ENCODE measurements around the gene ADCK2. TPM values are rescaled to one million over a fixed set of nuclear protein-coding genes. Genes with fewer than 3 reads are reported as not detected.
"Not testable (repeated sequence)": the region's sequence is repeated elsewhere in the genome, so short reads cannot be mapped to it uniquely, and the experiment has no call there.

ADCK2 gene
- total RNA-seq, 1 experiment from 2014 or later = 7.5 TPM

DNA sequence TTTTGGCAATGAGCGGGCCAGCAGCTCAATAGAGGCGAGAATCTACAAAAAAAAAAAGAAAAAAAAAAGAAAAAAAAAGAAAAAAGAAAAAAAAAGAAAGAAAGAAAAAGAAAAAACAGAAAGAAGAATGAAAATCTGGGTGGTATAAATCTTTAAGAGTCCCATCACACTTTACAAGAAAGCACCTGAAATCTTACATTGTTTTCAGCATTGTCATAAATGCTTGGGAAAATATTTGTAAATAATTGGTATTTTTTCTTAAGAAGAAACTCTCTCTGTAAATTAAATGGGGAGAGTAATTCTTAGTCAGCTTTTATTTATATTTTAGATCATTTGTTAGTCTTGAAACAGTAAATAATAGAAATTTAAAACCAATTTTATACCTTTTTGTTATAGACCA lies 62.0 kb downstream of the ADCK2 start:
- ChIA-PET POLR2A (ENCODE audit: low non-redundant PET) (no interaction called here), CTCF (no interaction called here)
- no peak for DNase-seq (ENCODE audit: low spot score)
- no peaks in the 10 kb centered on the region for H3K27me3 ChIP-seq (replicated peaks; ENCODE audit: insufficient read depth, low read depth, low read length, poor library complexity)
- no TSS peak for BruUV-seq (replicated peaks)
- H3K36me3 ChIP-seq (ENCODE audit: insufficient read depth, low read length, poor library complexity, severe bottlenecking) = peaks cover 10% of the 10 kb centered on the region
- intact Hi-C loops (cut with micrococcal nuclease; ENCODE audit: unreplicated experiment) = no loop called here
- no peaks in the 10 kb centered on the region for H3K4me1 ChIP-seq (ENCODE audit: insufficient read depth, low read length, poor library complexity, severe bottlenecking)
- no peaks in the 10 kb centered on the region for H3K9me3 ChIP-seq (ENCODE audit: low read depth, low read length, poor library complexity, severe bottlenecking)
- no peak overlapping the region for H3K27ac ChIP-seq (ENCODE audit: low read depth, low read length, poor library complexity, severe bottlenecking)
- H3K4me3 ChIP-seq (ENCODE audit: low read depth, low read length, poor library complexity, severe bottlenecking) = no peak overlapping the region
- TF ChIP-seq, protein P1, sequence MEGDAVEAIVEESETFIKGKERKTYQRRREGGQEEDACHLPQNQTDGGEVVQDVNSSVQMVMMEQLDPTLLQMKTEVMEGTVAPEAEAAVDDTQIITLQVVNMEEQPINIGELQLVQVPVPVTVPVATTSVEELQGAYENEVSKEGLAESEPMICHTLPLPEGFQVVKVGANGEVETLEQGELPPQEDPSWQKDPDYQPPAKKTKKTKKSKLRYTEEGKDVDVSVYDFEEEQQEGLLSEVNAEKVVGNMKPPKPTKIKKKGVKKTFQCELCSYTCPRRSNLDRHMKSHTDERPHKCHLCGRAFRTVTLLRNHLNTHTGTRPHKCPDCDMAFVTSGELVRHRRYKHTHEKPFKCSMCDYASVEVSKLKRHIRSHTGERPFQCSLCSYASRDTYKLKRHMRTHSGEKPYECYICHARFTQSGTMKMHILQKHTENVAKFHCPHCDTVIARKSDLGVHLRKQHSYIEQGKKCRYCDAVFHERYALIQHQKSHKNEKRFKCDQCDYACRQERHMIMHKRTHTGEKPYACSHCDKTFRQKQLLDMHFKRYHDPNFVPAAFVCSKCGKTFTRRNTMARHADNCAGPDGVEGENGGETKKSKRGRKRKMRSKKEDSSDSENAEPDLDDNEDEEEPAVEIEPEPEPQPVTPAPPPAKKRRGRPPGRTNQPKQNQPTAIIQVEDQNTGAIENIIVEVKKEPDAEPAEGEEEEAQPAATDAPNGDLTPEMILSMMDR (conservative IDR thresholded peaks at IDR 0.05; ENCODE audit: low read depth, low read length) = no peak
- no peak for TF ChIP-seq EZH2 (IDR thresholded peaks at IDR 0.05; ENCODE audit: borderline replicate concordance, low read depth, low read length, poor library complexity, severe bottlenecking)

DNA sequence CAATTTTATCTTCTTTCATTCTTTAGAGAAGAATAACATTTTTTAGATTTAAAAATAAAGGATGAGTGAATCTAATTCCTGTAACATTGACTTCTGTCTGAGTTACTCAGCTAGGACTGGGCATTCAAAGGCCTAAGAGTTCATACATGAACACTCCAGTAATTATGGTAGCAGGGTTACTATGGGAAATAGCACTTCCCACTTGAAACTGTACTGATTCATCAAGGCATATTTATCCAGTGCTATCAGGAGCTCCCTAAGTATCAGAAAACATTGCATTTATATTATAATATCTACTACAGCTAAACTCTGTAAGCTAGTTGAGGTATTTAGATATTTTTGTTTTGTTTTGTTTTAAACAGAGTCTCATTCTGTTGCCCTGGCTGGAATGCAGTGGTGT lies 65.5 kb downstream of the ADCK2 start:
- Histone ChIP-seq H3K4me1 (ENCODE audit: insufficient read depth, low read length, poor library complexity, severe bottlenecking) (no peaks in the 10 kb centered on the region), H3K9me3 (ENCODE audit: low read depth, low read length, poor library complexity, severe bottlenecking) (no peaks in the 10 kb centered on the region), H3K27me3 (replicated peaks; ENCODE audit: insufficient read depth, low read depth, low read length, poor library complexity) (no peaks in the 10 kb centered on the region), H3K36me3 (ENCODE audit: insufficient read depth, low read length, poor library complexity, severe bottlenecking) (peaks cover 11% of the 10 kb centered on the region), H3K27ac (ENCODE audit: low read depth, low read length, poor library complexity, severe bottlenecking) (no peak overlapping the region), H3K4me3 (ENCODE audit: low read depth, low read length, poor library complexity, severe bottlenecking) (no peak overlapping the region)
- DNase-seq (ENCODE audit: low spot score) = no peak
- ChIA-PET POLR2A (ENCODE audit: low non-redundant PET) (no interaction called here), CTCF (no interaction called here)
- intact Hi-C loops (cut with micrococcal nuclease; ENCODE audit: unreplicated experiment) = no loop called here
- TF ChIP-seq EZH2 (IDR thresholded peaks at IDR 0.05; ENCODE audit: borderline replicate concordance, low read depth, low read length, poor library complexity, severe bottlenecking) = no peak
- TF ChIP-seq, protein P1 (conservative IDR thresholded peaks at IDR 0.05; ENCODE audit: low read depth, low read length) = no peak
- BruUV-seq (replicated peaks) = no TSS peak

DNA sequence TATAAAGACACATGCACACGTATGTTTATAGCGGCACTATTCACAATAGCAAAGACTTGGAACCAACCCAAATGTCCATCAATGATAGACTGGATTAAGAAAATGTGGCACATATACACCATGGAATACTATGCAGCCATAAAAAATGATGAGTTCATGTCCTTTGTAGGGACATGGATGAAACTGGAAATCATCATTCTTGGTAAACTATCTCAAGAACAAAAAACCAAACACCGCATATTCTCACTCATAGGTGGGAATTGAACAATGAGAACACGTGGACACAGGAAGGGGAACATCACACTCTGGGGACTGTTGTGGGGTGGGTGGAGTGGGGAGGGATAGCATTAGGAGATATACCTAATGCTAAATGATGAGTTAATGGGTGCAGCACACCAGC lies 70.5 kb downstream of the ADCK2 start:
- H3K4me3 ChIP-seq (ENCODE audit: low read depth, low read length, poor library complexity, severe bottlenecking); H3K4me1 ChIP-seq (ENCODE audit: insufficient read depth, low read length, poor library complexity, severe bottlenecking); DNase-seq (ENCODE audit: low spot score); intact Hi-C loops (cut with micrococcal nuclease; ENCODE audit: unreplicated experiment); H3K27me3 ChIP-seq (replicated peaks; ENCODE audit: insufficient read depth, low read depth, low read length, poor library complexity); CTCF ChIA-PET; BruUV-seq (replicated peaks); H3K9me3 ChIP-seq (ENCODE audit: low read depth, low read length, poor library complexity, severe bottlenecking); POLR2A ChIA-PET (ENCODE audit: low non-redundant PET); H3K27ac ChIP-seq (ENCODE audit: low read depth, low read length, poor library complexity, severe bottlenecking): not testable (repeated sequence)
- H3K36me3 ChIP-seq (ENCODE audit: insufficient read depth, low read length, poor library complexity, severe bottlenecking) = peaks cover 13% of the 10 kb centered on the region

DNA sequence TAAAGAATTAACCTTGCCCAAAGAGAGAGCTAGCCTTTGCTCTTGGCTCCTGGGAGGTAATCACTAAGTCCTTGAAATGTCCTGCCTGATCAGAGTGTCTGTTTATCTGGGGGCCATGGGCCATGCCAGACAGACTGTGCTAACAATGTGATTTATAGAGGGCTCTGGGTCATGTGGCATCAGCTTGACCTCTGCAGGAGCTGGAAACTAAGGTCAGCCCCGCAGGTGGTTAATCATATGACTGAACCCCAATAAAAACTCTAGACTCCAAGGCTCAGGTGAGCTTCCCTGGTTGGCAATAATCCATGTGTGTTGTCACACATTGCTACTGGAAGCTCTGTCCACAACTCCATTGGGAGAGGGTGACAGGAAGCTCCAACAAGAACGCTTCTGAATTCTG lies 71.3 kb downstream of the ADCK2 start:
- no peaks in the 10 kb centered on the region for H3K9me3 ChIP-seq (ENCODE audit: low read depth, low read length, poor library complexity, severe bottlenecking)
- ChIA-PET POLR2A (ENCODE audit: low non-redundant PET) (interaction anchor here (0.6 kb wide), 1 partner anchor 523 kb away, joined by 3 read pairs; no protein-coding TSS in a partner anchor), CTCF (no interaction called here)
- H3K4me3 ChIP-seq (ENCODE audit: low read depth, low read length, poor library complexity, severe bottlenecking) = no peak overlapping the region
- intact Hi-C loops (cut with micrococcal nuclease; ENCODE audit: unreplicated experiment) = no loop called here
- DNase-seq (ENCODE audit: low spot score) = no peak
- TF ChIP-seq EZH2 (IDR thresholded peaks at IDR 0.05; ENCODE audit: borderline replicate concordance, low read depth, low read length, poor library complexity, severe bottlenecking) = no peak
- TF ChIP-seq, protein P1 (conservative IDR thresholded peaks at IDR 0.05; ENCODE audit: low read depth, low read length) = no peak
- no peaks in the 10 kb centered on the region for H3K4me1 ChIP-seq (ENCODE audit: insufficient read depth, low read length, poor library complexity, severe bottlenecking)
- no peaks in the 10 kb centered on the region for H3K27me3 ChIP-seq (replicated peaks; ENCODE audit: insufficient read depth, low read depth, low read length, poor library complexity)
- peaks cover 10% of the 10 kb centered on the region for H3K36me3 ChIP-seq (ENCODE audit: insufficient read depth, low read length, poor library complexity, severe bottlenecking)
- no TSS peak for BruUV-seq (replicated peaks)
- no peak overlapping the region for H3K27ac ChIP-seq (ENCODE audit: low read depth, low read length, poor library complexity, severe bottlenecking)

All from A673 (cell line).